Activated naive CD8-positive, alpha-beta T cell treated with anti-CD3 and anti-CD28 coated beads, Interleukin-2, amount 50 U/mL, for 16 hours (primary cell): ENCODE measurements around the gene TMOD1.
"Not testable (repeated sequence)": the region's sequence is repeated elsewhere in the genome, so short reads cannot be mapped to it uniquely, and the experiment has no call there.

Experiments used
- DNase-seq: peaks from one replicate; pipeline ENCODE4 v3.0.0-alpha.2; 2020; ENCODE audit warnings: low read depth, low spot score

The TMOD1 gene

DNA sequence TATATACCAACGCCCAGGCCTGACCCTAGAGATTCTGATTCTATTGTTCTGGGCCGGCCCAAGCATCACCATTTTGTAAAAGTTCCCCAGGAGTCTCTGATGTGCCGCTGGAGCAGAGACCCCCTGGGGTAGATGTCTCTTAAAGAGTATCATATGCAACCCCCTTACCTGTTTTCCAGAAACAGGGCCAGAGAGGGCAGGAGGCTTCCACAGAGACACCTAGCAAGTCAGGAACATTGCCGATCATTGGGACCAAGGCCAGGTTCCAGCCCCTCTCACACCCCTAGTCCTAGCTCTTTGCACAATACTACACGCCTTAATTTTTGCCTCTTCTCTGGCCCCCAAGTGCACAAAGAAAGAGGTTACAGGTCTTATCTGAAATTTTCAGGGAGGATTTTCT is 63.8 kb downstream of the TMOD1 start:
- DNase-seq, result no peak

- no peak for DNase-seq
These were observed 65.9 kb downstream of the TMOD1 start for GRCh38 chr9:97567182-97567893.

DNA sequence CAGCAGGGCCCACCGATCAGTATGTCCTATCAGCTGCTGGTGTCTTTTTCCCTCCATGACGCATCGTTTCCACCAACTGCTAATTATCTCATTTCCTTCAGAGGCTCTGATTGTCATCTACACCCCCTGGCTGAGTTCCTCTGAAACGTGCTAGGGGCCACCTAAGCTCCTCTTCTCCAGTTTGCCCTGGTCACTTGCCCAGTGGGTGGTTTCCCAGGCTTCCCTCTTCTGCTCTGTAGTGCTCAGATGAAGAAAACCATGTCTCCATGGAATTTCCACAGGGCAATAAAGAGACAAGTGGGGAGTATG is 66.4 kb downstream of the TMOD1 start:
- DNase-seq, result no peak

DNA sequence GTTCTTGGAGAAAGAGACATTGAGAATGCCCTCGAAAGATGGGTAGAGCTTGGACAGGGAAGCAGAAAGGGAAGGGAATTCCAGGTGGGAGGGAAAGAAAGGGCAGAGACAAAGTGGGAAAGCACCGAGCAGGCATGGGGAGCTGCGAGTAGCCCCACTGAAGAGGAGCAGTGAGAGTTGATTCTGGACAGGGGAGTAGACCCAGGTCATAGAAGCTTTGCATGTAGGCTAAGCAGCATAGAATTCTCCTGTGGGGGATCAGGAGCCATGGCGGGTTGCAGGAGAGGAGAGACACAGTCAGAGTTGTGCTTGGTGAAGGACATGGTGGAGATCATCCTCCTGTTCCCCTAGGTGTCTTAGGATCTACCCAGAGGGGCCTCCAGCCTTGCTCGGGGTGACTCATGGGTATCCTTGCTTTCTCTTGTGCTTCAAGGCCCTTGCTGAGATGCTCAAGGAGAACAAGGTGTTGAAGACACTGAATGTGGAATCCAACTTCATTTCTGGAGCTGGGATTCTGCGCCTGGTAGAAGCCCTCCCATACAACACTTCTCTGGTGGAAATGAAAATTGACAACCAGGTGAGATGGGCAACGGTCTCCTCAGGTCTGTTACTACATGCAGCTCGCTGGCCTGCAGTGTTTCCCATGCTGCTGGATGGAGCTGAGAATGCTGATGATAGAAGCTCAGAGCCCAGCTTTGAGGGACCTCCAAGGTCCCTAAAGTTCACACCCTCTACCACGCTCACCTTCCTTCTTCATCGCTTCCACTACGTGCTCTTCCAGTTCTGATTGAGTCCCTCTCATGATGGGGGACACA is 67.2 kb downstream of the TMOD1 start:
- no peak for DNase-seq

DNA sequence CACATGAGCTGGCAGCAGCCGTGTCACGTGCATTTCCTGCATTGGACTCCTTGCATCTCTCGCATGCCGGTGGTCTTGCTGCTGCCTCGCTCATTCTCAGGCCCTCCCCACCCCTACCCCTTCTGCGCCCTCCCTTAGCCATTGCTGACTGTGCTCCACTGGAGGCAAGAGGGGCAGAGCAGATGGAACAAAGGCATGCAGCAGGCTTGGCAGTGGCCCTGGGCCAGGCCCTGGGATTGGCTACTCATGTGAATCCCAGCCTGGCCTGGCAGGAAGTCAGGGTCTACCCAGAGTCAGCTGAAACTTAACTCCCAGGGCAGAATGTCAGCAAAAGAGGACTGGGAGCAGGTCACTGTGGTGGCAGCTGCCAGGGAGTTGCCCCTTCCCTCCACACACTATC is 69.4 kb downstream of the TMOD1 start:
- no peak for DNase-seq

DNA sequence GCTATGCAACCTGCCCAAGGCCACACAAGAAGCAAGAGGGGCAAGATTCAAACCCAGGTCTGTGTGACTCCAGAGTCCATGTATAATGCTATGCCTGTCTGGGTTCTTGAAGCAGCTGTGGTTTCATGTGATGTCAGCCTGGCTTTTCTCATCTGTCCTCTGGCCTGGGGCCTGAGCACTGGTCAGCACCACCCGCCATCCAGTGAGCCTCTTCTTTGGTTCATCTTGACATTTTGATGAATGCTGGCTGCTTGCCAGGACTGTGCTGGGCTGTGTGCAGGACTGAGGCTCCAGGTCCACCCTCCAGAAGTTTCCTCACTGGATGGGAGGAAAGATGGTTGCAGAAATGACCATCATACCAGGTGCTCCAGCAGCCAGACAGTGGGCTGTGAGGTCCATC is 70.2 kb downstream of the TMOD1 start:
- no peak for DNase-seq

GRCh38 chr9:97572196-97572891 is 70.9 kb downstream of the TMOD1 start:
- DNase-seq, result no peak

DNA sequence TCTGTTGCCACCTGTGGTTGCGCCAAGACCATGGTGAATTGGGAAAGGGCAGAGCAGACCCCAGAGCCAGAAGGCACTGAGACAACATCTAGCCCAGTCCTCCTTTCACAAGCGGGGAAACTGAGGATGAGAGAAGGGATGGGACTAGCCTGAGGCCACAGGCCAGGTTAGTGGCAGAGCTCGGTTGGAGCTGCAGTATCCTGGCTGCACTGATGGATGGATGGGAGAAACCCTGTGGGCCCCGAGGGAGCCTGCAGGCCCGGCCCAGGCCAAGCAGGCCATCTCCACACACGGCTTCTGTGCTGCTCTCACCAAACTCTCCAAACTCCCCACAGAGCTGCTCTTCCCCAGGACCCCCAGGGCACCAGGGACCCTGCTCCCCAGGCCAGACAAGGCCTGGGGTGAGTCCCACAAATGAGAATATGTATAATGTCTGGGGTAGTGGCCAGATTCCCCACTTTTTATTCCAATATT is 71.5 kb downstream of the TMOD1 start:
- DNase-seq, result no peak

- DNase-seq, result no peak
These were observed 72.1 kb downstream of the TMOD1 start for GRCh38 chr9:97573482-97574073.

GRCh38 chr9:97574101-97574571 is 72.7 kb downstream of the TMOD1 start:
- DNase-seq, result not testable (repeated sequence)

DNA sequence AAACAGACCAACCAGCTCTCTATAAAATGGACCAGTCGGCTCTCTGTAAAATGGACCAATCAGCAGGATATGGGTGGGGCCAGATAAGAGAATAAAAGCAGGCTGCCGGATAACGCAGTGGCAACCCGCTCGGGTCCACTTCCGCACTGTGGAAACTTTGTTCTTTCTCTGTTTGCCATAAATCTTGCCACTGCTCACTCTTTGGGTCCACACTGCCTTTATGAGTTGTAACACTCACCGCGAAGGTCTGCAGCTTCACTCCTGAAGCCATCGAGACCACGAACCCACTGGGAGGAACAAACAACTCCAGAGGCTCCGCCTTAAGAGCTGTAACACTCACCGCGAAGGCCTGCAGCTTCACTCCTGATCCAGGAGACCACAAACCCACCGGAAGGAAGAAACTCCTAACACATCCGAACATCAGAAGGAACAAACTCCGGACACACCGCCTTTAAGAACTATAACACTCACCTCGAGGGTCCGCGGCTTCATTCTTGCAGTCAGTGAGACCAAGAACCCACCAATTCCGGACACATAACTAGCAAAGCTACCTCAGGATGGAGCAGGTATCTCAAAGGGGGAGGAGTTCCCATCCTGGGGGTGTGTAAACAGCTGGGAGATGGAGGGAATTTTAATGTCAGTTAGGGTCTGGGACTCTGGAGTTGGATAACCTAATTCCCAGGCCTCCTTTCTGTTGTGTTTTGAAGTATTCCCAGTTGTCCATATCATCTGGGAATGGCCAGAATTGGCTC is 73.6 kb downstream of the TMOD1 start:
- peak; percentile 3 for DNase-seq

GRCh38 chr9:97575673-97576200 is 74.3 kb downstream of the TMOD1 start:
- DNase-seq, result no peak

DNA sequence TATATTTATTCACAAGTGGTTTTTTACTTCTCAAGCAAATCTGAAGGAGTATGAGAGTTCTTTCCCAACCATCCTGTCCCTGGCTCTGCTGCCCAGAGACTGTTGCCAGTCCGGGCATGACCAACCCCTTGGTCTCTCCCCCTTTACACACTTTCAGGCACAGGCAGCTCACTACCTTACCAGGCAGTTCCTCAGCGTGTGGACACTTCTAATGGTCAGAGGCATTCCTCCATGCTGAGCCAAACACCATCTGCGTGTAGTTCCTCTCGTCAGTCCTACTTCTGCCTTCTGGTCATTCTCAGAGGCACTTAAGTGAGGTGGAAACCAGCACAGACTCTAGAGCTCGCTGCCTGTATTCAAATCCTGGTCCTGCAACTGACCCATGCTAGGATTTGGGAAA is 75.6 kb downstream of the TMOD1 start:
- no peak for DNase-seq

DNA sequence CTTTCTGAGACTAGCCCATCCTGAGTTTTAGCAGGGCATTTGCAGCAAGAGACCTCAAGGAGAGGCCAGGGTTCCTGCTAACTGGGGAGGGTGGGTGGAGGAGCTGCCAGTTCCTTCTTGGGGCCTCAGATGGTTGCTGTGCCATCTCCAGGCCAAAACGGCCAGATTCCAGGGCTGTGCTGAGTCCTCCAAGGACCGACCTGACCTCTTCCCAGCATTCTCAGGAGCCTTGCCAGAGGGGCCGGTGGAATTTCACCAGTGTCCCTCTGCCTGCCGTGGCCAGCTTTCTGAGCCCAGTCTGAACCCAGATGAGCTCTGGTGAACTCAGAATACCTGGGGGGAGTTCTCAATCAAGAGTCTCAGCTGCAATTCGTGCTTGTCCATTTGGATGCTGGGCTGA is 77.4 kb downstream of the TMOD1 start:
- no peak for DNase-seq

DNA sequence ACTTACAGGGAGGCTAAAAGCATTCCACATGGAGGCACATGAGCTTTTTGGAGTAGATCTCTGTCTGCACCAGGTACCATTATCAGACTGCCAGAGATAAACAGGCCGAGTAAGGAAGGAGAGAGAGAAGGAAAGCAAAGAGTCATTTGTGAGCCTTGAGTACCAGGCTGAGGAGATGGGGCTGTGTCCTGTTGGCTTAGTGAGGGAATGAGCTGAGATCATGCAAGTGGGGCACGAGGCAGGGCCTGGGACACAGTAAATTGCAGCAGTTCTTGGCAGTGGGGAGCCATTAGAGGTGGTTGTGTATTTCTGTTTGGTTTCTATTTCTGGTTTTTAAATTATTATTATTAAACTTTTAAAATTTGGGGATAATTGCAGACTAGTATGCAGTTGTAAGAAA is 78.4 kb downstream of the TMOD1 start:
- DNase-seq, result no peak

DNA sequence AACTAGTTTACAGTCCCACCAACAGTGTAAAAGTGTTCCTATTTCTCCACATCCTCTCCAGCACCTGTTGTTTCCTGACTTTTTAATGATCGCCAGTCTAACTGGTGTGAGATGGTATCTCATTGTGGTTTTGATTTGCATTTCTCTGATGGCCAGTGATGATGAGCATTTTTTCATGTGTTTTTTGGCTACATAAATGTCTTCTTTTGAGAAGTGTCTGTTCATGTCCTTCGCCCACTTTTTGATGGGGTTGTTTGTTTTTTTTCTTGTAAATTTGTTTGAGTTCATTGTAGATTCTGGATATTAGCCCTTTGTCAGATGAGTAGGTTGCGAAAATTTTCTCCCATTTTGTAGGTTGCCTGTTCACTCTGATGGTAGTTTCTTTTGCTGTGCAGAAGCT is 80.1 kb downstream of the TMOD1 start:
- not testable (repeated sequence) for DNase-seq

- DNase-seq, result not testable (repeated sequence)
These were observed 83.3 kb downstream of the TMOD1 start for GRCh38 chr9:97584778-97585177.

GRCh38 chr9:97586909-97587308 is 85.4 kb downstream of the TMOD1 start:
- DNase-seq, result not testable (repeated sequence)

- DNase-seq, result no peak
These were observed 90.1 kb downstream of the TMOD1 start for GRCh38 chr9:97591535-97591934.

DNA sequence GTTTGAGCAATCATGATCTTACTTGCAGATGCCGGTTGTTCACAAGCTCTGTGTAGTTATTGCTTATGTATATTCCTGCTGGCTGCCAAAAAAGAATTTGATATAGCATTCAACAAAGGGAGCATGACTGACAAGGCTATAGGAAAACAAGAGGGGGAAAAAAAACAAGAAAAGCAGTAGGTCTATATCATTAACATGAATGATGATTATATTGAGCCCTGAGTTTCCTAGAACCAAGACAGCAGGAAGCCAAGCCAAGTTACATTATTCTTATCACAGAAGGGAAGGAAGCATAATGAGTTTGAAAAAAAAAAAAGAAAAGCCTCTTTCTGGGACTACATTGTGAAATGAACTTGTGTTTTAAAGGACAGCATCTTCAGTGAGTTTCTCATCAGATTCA is 90.7 kb downstream of the TMOD1 start:
- DNase-seq, result no peak

GRCh38 chr9:97593960-97594359 is 92.5 kb downstream of the TMOD1 start:
- DNase-seq, result no peak
